Vagina (tissue), 2 donors: Measurements from ENCODE around the gene RIN3. TPM values are rescaled to one million over a fixed set of nuclear protein-coding genes. Genes with fewer than 3 reads are reported as not detected.

Experiments
- DNase-seq, 2 donors: peaks; one replicate each; pipeline ENCODE4 v3.0.0-alpha.2; 2017; ENCODE audit errors: extremely low spot score in 2 of 2
- H3K27ac ChIP-seq: fragments of 200-600 bp; sonication (generic); one replicate; pipeline ENCODE4 v1.5.1; 2019
- H3K27me3 ChIP-seq: fragments of 200-600 bp; sonication (generic); one replicate; pipeline ENCODE4 v1.5.1; 2019
- H3K36me3 ChIP-seq, 2 donors: fragments of 200-600 bp; sonication (generic); one replicate each; pipeline ENCODE4 v1.5.1; 2017 to 2019
- H3K4me1 ChIP-seq: fragments of 200-600 bp; sonication (generic); one replicate; pipeline ENCODE4 v1.5.1; 2019
- H3K4me3 ChIP-seq, 2 donors: fragments of 200-600 bp; sonication (generic); 1 replicate in 1 of 2; 2 replicates in 1 of 2; pipeline ENCODE4 v1.5.1; 2016 to 2019
- H3K9me3 ChIP-seq: fragments of 200-600 bp; sonication (generic); one replicate; pipeline ENCODE4 v1.5.1; 2019
- CTCF ChIP-seq, 3 experiments: fragments of 450-650 bp in 2 of 3; fragments of 200-600 bp in 1 of 3; sonication (generic) in 1 of 3; IDR thresholded peaks; one replicate each; pipeline ENCODE4 v1.5.1; 2017 to 2019; ENCODE audit warnings: antibody characterized with exemption in 3 of 3, mild to moderate bottlenecking in 2 of 3, moderate library complexity in 2 of 3
- POLR2A ChIP-seq, 2 donors: fragments of 450-650 bp; IDR thresholded peaks; one replicate each; pipeline ENCODE4 v1.6.1; 2017; ENCODE audit warnings: antibody characterized with exemption in 2 of 2, mild to moderate bottlenecking in 2 of 2, moderate library complexity in 2 of 2
- POLR2AphosphoS5 ChIP-seq, 2 donors: sonication (generic); formaldehyde crosslinking; IDR thresholded peaks; one replicate each; pipeline ENCODE4 v1.9.0; 2017; ENCODE audit warnings: antibody characterized with exemption in 2 of 2, mild to moderate bottlenecking in 2 of 2, low read depth in 1 of 2; ENCODE audit not compliant: insufficient read depth in 1 of 2
- intact Hi-C: fragments of 100-400 bp; cut with DNase I; formaldehyde crosslinking; loops from one replicate; pipeline ENCODE4 v1.15.1; 2023
- total RNA-seq: library from RNA; depleted of rRNA; stranded (reverse); fragments of >200 nt; gene quantifications from one replicate; pipeline ENCODE4 v1.2.3, GENCODE V29; 2016

The RIN3 gene
- total RNA-seq, 1 donor from 2014 or later: 22.6 TPM

GRCh38 chr14:92686900-92687427 lies 173.4 kb downstream of the RIN3 start:
- DNase-seq: no peak
- Histone ChIP-seq H3K27ac (peak overlapping the region; percentile 14), H3K4me1 (peaks cover 9% of the 10 kb centered on the region), H3K36me3 (no peaks in the 10 kb centered on the region), H3K9me3 (no peaks in the 10 kb centered on the region), H3K4me3 (peak overlapping the region; percentile 38 to 39), H3K27me3 (no peaks in the 10 kb centered on the region)
- TF ChIP-seq POLR2AphosphoS5 (IDR thresholded peaks at IDR 0.05; ENCODE audit: insufficient read depth in 1 of 2, low read depth in 1 of 2) (peak in 1 of 2 donors; percentile 30), POLR2A (IDR thresholded peaks at IDR 0.05) (no peak), CTCF (IDR thresholded peaks at IDR 0.05) (peak; percentile 91 to 99 (median 96))
- intact Hi-C loops: loop anchor here (10.0 kb wide), 1 partner anchor 98 kb away; no protein-coding TSS in a partner anchor

- no peaks in the 10 kb centered on the region for H3K9me3 ChIP-seq
- H3K36me3 ChIP-seq: no peaks in the 10 kb centered on the region
- peaks cover 17% of the 10 kb centered on the region for H3K4me1 ChIP-seq
- H3K27me3 ChIP-seq: no peaks in the 10 kb centered on the region
- TF ChIP-seq CTCF (IDR thresholded peaks at IDR 0.05) (no peak), POLR2AphosphoS5 (IDR thresholded peaks at IDR 0.05; ENCODE audit: insufficient read depth in 1 of 2, low read depth in 1 of 2) (no peak), POLR2A (IDR thresholded peaks at IDR 0.05) (no peak)
- intact Hi-C loops: loop anchor here (10.0 kb wide), 1 partner anchor 97 kb away; no protein-coding TSS in a partner anchor
- no peak for DNase-seq
- H3K4me3 ChIP-seq: peak overlapping the region; percentile 38 to 39
- H3K27ac ChIP-seq: no peak overlapping the region
Measured at GRCh38 chr14:92687681-92688433, 174.3 kb downstream of the RIN3 start.

- H3K27ac ChIP-seq: no peak overlapping the region
- no peaks in the 10 kb centered on the region for H3K36me3 ChIP-seq
- peak overlapping the region in 1 of 2 donors; percentile 39 for H3K4me3 ChIP-seq
- peaks cover 20% of the 10 kb centered on the region for H3K4me1 ChIP-seq
- no peak for DNase-seq
- H3K9me3 ChIP-seq: no peaks in the 10 kb centered on the region
- H3K27me3 ChIP-seq: no peaks in the 10 kb centered on the region
- intact Hi-C loops: loop anchor here (10.0 kb wide), 1 partner anchor 96 kb away; no protein-coding TSS in a partner anchor
- TF ChIP-seq POLR2AphosphoS5 (IDR thresholded peaks at IDR 0.05; ENCODE audit: insufficient read depth in 1 of 2, low read depth in 1 of 2) (no peak), POLR2A (IDR thresholded peaks at IDR 0.05) (no peak), CTCF (IDR thresholded peaks at IDR 0.05) (no peak)
Measured at GRCh38 chr14:92688434-92689375, 175.1 kb downstream of the RIN3 start.

GRCh38 chr14:92690171-92691011 lies 176.8 kb downstream of the RIN3 start:
- intact Hi-C loops: no loop called here
- no peaks in the 10 kb centered on the region for H3K27me3 ChIP-seq
- H3K36me3 ChIP-seq: no peaks in the 10 kb centered on the region
- H3K4me3 ChIP-seq: no peak overlapping the region
- H3K4me1 ChIP-seq: peaks cover 27% of the 10 kb centered on the region
- TF ChIP-seq POLR2AphosphoS5 (IDR thresholded peaks at IDR 0.05; ENCODE audit: insufficient read depth in 1 of 2, low read depth in 1 of 2): no peak
- no peak for TF ChIP-seq POLR2A (IDR thresholded peaks at IDR 0.05)
- no peak for TF ChIP-seq CTCF (IDR thresholded peaks at IDR 0.05)
- H3K9me3 ChIP-seq: no peaks in the 10 kb centered on the region
- DNase-seq: no peak
- no peak overlapping the region for H3K27ac ChIP-seq
